ENCODE results near the gene WDR27. TPM values are rescaled to one million over a fixed set of nuclear protein-coding genes. Genes with fewer than 3 reads are reported as not detected.

Gene WDR27
- total and polyA plus RNA-seq, 2 donors from 2014 or later, result 12.3 to 45.0 TPM

GRCh38 chr6:169543704-169544103, 158.1 kb downstream of the WDR27 start:
- Histone ChIP-seq H3K9ac (ENCODE audit: low read length in 3 of 3) (no peak overlapping the region), H3K4me3 (ENCODE audit: low read length in 3 of 3) (no peak overlapping the region), H3K4me1 (ENCODE audit: control insufficient read depth in 2 of 3, insufficient read depth in 2 of 3, low read depth in 1 of 3, low read length in 3 of 3) (no peaks in the 10 kb centered on the region), H3K9me3 (ENCODE audit: control insufficient read depth in 2 of 3, insufficient read depth in 1 of 3, low read length in 3 of 3) (no peaks in the 10 kb centered on the region), H3K27ac (ENCODE audit: low read depth in 2 of 2, low read length in 2 of 2) (no peak overlapping the region), H3K36me3 (ENCODE audit: control insufficient read depth in 2 of 3, insufficient read depth in 3 of 3, low read length in 3 of 3) (no peaks in the 10 kb centered on the region), H3K27me3 (ENCODE audit: control insufficient read depth, insufficient read depth, low read length) (no peaks in the 10 kb centered on the region)
- no peak for FAIRE-seq
- DNase-seq, result no peak
- no peak for TF ChIP-seq CTCF (IDR thresholded peaks at IDR 0.05; ENCODE audit: borderline replicate concordance, extremely low read depth, insufficient read depth)
- intact Hi-C loops (cut with DNase I), result no loop called here

- Histone ChIP-seq H3K36me3 (ENCODE audit: control insufficient read depth in 2 of 3, insufficient read depth in 3 of 3, low read length in 3 of 3) (no peaks in the 10 kb centered on the region), H3K4me1 (ENCODE audit: control insufficient read depth in 2 of 3, insufficient read depth in 2 of 3, low read depth in 1 of 3, low read length in 3 of 3) (no peaks in the 10 kb centered on the region), H3K27ac (ENCODE audit: low read depth in 2 of 2, low read length in 2 of 2) (no peak overlapping the region), H3K9me3 (ENCODE audit: control insufficient read depth in 2 of 3, insufficient read depth in 1 of 3, low read length in 3 of 3) (no peaks in the 10 kb centered on the region), H3K9ac (ENCODE audit: low read length in 3 of 3) (no peak overlapping the region), H3K27me3 (ENCODE audit: control insufficient read depth, insufficient read depth, low read length) (no peaks in the 10 kb centered on the region), H3K4me3 (ENCODE audit: low read length in 3 of 3) (no peak overlapping the region)
- DNase-seq, result no peak
- FAIRE-seq, result no peak
- intact Hi-C loops (cut with DNase I), result no loop called here
- no peak for TF ChIP-seq CTCF (IDR thresholded peaks at IDR 0.05; ENCODE audit: borderline replicate concordance, extremely low read depth, insufficient read depth)
Measured at GRCh38 chr6:169542491-169542890, 159.3 kb downstream of the WDR27 start.

GRCh38 chr6:169539176-169539897, 162.5 kb downstream of the WDR27 start:
- peaks cover 0 to 2% (median 0%) of the 10 kb centered on the region in 3 donors for H3K9me3 ChIP-seq (ENCODE audit: control insufficient read depth in 2 of 3, insufficient read depth in 1 of 3, low read length in 3 of 3)
- no peak overlapping the region for H3K27ac ChIP-seq (ENCODE audit: low read depth in 2 of 2, low read length in 2 of 2)
- no peak overlapping the region for H3K9ac ChIP-seq (ENCODE audit: low read length in 3 of 3)
- H3K36me3 ChIP-seq (ENCODE audit: control insufficient read depth in 2 of 3, insufficient read depth in 3 of 3, low read length in 3 of 3), result no peaks in the 10 kb centered on the region
- H3K27me3 ChIP-seq (ENCODE audit: control insufficient read depth, insufficient read depth, low read length), result no peaks in the 10 kb centered on the region
- FAIRE-seq (no peak), DNase-seq (no peak)
- H3K4me1 ChIP-seq (ENCODE audit: control insufficient read depth in 2 of 3, insufficient read depth in 2 of 3, low read depth in 1 of 3, low read length in 3 of 3), result no peaks in the 10 kb centered on the region
- no peak overlapping the region for H3K4me3 ChIP-seq (ENCODE audit: low read length in 3 of 3)
- intact Hi-C loops (cut with DNase I), result no loop called here
- TF ChIP-seq CTCF (IDR thresholded peaks at IDR 0.05; ENCODE audit: borderline replicate concordance, extremely low read depth, insufficient read depth), result no peak

Measured in kidney (tissue), 14 donors.